ENCODE results near the gene HOXB9. TPM values are rescaled to one million over a fixed set of nuclear protein-coding genes. Genes with fewer than 3 reads are reported as not detected.

HOXB9 gene
- total RNA-seq, 1 donor from 2014 or later: 0.24 TPM

Other genes with a start within 250 kb of the HOXB9 start
- not detected for gene SKAP1, start 196.1 kb downstream of the HOXB9 start, total RNA-seq (ENCODE audit: insufficient read depth, low replicate concordance)
- gene HOXB1, start 95.3 kb downstream of the HOXB9 start, total RNA-seq (ENCODE audit: insufficient read depth, low replicate concordance): 0.96 TPM
- 9.9 TPM for gene HOXB2, start 81.2 kb downstream of the HOXB9 start, total RNA-seq (ENCODE audit: insufficient read depth, low replicate concordance)
- gene HOXB4, start 48.0 kb downstream of the HOXB9 start, total RNA-seq (ENCODE audit: insufficient read depth, low replicate concordance): 3.4 TPM
- gene HOXB3, start 36.1 kb downstream of the HOXB9 start, total RNA-seq (ENCODE audit: insufficient read depth, low replicate concordance): 18.3 TPM
- not detected for gene HOXB5, start 32.6 kb downstream of the HOXB9 start, total RNA-seq (ENCODE audit: insufficient read depth, low replicate concordance)
- not detected for gene HOXB6, start 21.4 kb downstream of the HOXB9 start, total RNA-seq (ENCODE audit: insufficient read depth, low replicate concordance)
- 0.96 TPM for gene HOXB7, start 15.3 kb downstream of the HOXB9 start, total RNA-seq (ENCODE audit: insufficient read depth, low replicate concordance)
- not detected for gene HOXB8, start 11.1 kb downstream of the HOXB9 start, total RNA-seq (ENCODE audit: insufficient read depth, low replicate concordance)
- gene PRAC1, start 96.2 kb upstream of the HOXB9 start, total RNA-seq (ENCODE audit: insufficient read depth, low replicate concordance): not detected
- not detected for gene PRAC2, start 96.8 kb upstream of the HOXB9 start, total RNA-seq (ENCODE audit: insufficient read depth, low replicate concordance)
- gene HOXB13, start 102.4 kb upstream of the HOXB9 start, total RNA-seq (ENCODE audit: insufficient read depth, low replicate concordance): 0.72 TPM
- not detected for gene TTLL6, start 190.9 kb upstream of the HOXB9 start, total RNA-seq (ENCODE audit: insufficient read depth, low replicate concordance)
- gene CALCOCO2, start 204.7 kb upstream of the HOXB9 start, total RNA-seq (ENCODE audit: insufficient read depth, low replicate concordance): 120 TPM